ENCODE results near the gene IL10RA.

- TF ChIP-seq CTCF (IDR thresholded peaks at IDR 0.05 in 2 of 3, conservative IDR thresholded peaks at IDR 0.05 in 1 of 3; ENCODE audit: borderline replicate concordance in 1 of 3, insufficient read depth in 1 of 3, low read depth in 2 of 3, low read length in 2 of 3) (no peak), JUND (IDR thresholded peaks at IDR 0.05) (peak; percentile 74), POLR2AphosphoS5 (IDR thresholded peaks at IDR 0.05; ENCODE audit: low read depth, low read length) (no peak), REST (IDR thresholded peaks at IDR 0.05; ENCODE audit: low read depth) (no peak), MAX (IDR thresholded peaks at IDR 0.05) (peak; percentile 68; the same call in 1 of the 2 replicates), ATF3 (IDR thresholded peaks at IDR 0.05) (no peak), POLR2A (IDR thresholded peaks at IDR 0.05; ENCODE audit: borderline replicate concordance, extremely low read depth, insufficient read depth, insufficient read length) (no peak), EZH2 (IDR thresholded peaks at IDR 0.05) (no peak), TCF7L2 (IDR thresholded peaks at IDR 0.05; ENCODE audit: borderline replicate concordance, extremely low read depth, insufficient read depth, insufficient read length) (no peak), YY1 (IDR thresholded peaks at IDR 0.05; ENCODE audit: extremely low read depth, insufficient replicate concordance, low read depth, low read length) (no peak), CEBPB (IDR thresholded peaks at IDR 0.05; ENCODE audit: low read depth) (no peak), EGR1 (IDR thresholded peaks at IDR 0.05; ENCODE audit: low read depth) (no peak), ZFX (IDR thresholded peaks at IDR 0.05) (no peak), ZNF274 (IDR thresholded peaks at IDR 0.05; ENCODE audit: low read depth, low read length) (no peak)
These were observed 45.0 kb upstream of the IL10RA start for GRCh38 chr11:117941163-117941707.

Data from HCT116 (cell line).